KMS-11 (cell line): ENCODE results near the gene STOML2.

ENCODE experiments used
- H2AFZ ChIP-seq: fragments of 200-600 bp; sonication (generic); 2 replicates; pipeline ENCODE4 v1.6.1; 2016; ENCODE audit warnings: antibody characterized with exemption, mixed run types, low read depth
- H3K27ac ChIP-seq: fragments of 200-600 bp; sonication (generic); 2 replicates; pipeline ENCODE4 v1.6.1; 2016; ENCODE audit warnings: mild to moderate bottlenecking, mixed run types
- H3K27me3 ChIP-seq: fragments of 200-600 bp; sonication (generic); 2 replicates; pipeline ENCODE4 v1.6.1; 2017; ENCODE audit warnings: mild to moderate bottlenecking, low read depth, mixed run types, moderate library complexity; ENCODE audit not compliant: insufficient read depth
- H3K36me3 ChIP-seq: fragments of 200-600 bp; sonication (generic); 2 replicates; pipeline ENCODE4 v1.6.1; 2017; ENCODE audit warnings: mild to moderate bottlenecking, mixed run types; ENCODE audit not compliant: insufficient read depth
- H3K4me1 ChIP-seq: fragments of 200-600 bp; sonication (generic); 2 replicates; pipeline ENCODE4 v1.6.1; 2016; ENCODE audit warnings: mild to moderate bottlenecking, low read depth, mixed run types; ENCODE audit not compliant: poor library complexity, severe bottlenecking
- H3K4me2 ChIP-seq: fragments of 200-600 bp; sonication (generic); 2 replicates; pipeline ENCODE4 v1.7.0; 2016; ENCODE audit warnings: mild to moderate bottlenecking, mixed run types
- H3K4me3 ChIP-seq: fragments of 200-600 bp; sonication (generic); IDR thresholded peaks from 2 replicates; pipeline ENCODE4 v1.6.1; 2017; ENCODE audit warnings: low read depth, low read length, mixed read lengths; ENCODE audit not compliant: insufficient read depth
- H3K79me2 ChIP-seq: fragments of 200-600 bp; sonication (generic); 2 replicates; pipeline ENCODE4 v1.6.1; 2016; ENCODE audit warnings: low read depth, mixed run types; ENCODE audit not compliant: insufficient read depth
- H3K9ac ChIP-seq: fragments of 200-600 bp; sonication (generic); 2 replicates; pipeline ENCODE4 v1.6.1; 2016; ENCODE audit warnings: mild to moderate bottlenecking, mixed run types
- H4K20me1 ChIP-seq: fragments of 200-600 bp; sonication (generic); 2 replicates; pipeline ENCODE4 v1.6.1; 2016; ENCODE audit warnings: mild to moderate bottlenecking, mixed run types; ENCODE audit not compliant: insufficient read depth
- CTCF ChIP-seq: fragments of 200-600 bp; sonication (generic); conservative IDR thresholded peaks from 2 replicates; pipeline ENCODE4 v1.6.1; 2017; ENCODE audit warnings: low read depth, mild to moderate bottlenecking, antibody characterized with exemption, low read length, moderate library complexity, mixed read lengths

Gene STOML2

GRCh38 chr9:35108946-35109575 is 6.1 kb upstream of the STOML2 start:
- Histone ChIP-seq H3K4me2 (no peak overlapping the region), H3K79me2 (no peaks in the 10 kb centered on the region), H2AFZ (no peak overlapping the region), H3K4me1 (peaks cover 31% of the 10 kb centered on the region), H3K27me3 (no peaks in the 10 kb centered on the region), H3K36me3 (no peaks in the 10 kb centered on the region), H3K4me3 (no peak overlapping the region), H3K27ac (no peak overlapping the region), H4K20me1 (no peaks in the 10 kb centered on the region), H3K9ac (no peak overlapping the region)
- TF ChIP-seq CTCF, result no peak

GRCh38 chr9:35108461-35108860 is 5.5 kb upstream of the STOML2 start:
- no peaks in the 10 kb centered on the region for H3K36me3 ChIP-seq
- H3K4me2 ChIP-seq, result no peak overlapping the region
- TF ChIP-seq CTCF, result no peak
- H3K9ac ChIP-seq, result no peak overlapping the region
- no peak overlapping the region for H3K4me3 ChIP-seq
- H4K20me1 ChIP-seq, result no peaks in the 10 kb centered on the region
- H3K27ac ChIP-seq, result no peak overlapping the region
- H3K27me3 ChIP-seq, result no peaks in the 10 kb centered on the region
- peaks cover 31% of the 10 kb centered on the region for H3K4me1 ChIP-seq
- no peak overlapping the region for H2AFZ ChIP-seq
- H3K79me2 ChIP-seq, result no peaks in the 10 kb centered on the region

GRCh38 chr9:35107297-35108290 is 4.7 kb upstream of the STOML2 start:
- peaks cover 23% of the 10 kb centered on the region for H3K4me1 ChIP-seq
- no peak overlapping the region for H3K9ac ChIP-seq
- H3K27ac ChIP-seq, result no peak overlapping the region
- H2AFZ ChIP-seq, result no peak overlapping the region
- no peak overlapping the region for H3K4me3 ChIP-seq
- H3K79me2 ChIP-seq, result peaks cover 1% of the 10 kb centered on the region; the same call in 1 of the 2 replicates
- no peaks in the 10 kb centered on the region for H3K27me3 ChIP-seq
- no peak overlapping the region for H3K4me2 ChIP-seq
- H4K20me1 ChIP-seq, result no peaks in the 10 kb centered on the region
- no peaks in the 10 kb centered on the region for H3K36me3 ChIP-seq
- TF ChIP-seq CTCF, result no peak

- Histone ChIP-seq H3K27ac (no peak overlapping the region), H3K27me3 (no peaks in the 10 kb centered on the region), H3K9ac (no peak overlapping the region), H2AFZ (no peak overlapping the region), H3K79me2 (peaks cover 13% of the 10 kb centered on the region; the same call in 1 of the 2 replicates), H3K36me3 (no peaks in the 10 kb centered on the region), H3K4me2 (no peak overlapping the region), H4K20me1 (no peaks in the 10 kb centered on the region), H3K4me3 (no peak overlapping the region), H3K4me1 (peaks cover 22% of the 10 kb centered on the region)
- no peak for TF ChIP-seq CTCF
Observed at GRCh38 chr9:35106343-35106730, 3.4 kb upstream of the STOML2 start.
